ENCODE measurements around the gene NFIL3. TPM values are rescaled to one million over a fixed set of nuclear protein-coding genes. Genes with fewer than 3 reads are reported as not detected.

NFIL3 gene
- total and polyA plus RNA-seq, 2 of the 8 experiments (the other 6 are each of a cell fraction or from before 2014, with no cell fraction given), result 3.4 to 13.5 TPM

DNA sequence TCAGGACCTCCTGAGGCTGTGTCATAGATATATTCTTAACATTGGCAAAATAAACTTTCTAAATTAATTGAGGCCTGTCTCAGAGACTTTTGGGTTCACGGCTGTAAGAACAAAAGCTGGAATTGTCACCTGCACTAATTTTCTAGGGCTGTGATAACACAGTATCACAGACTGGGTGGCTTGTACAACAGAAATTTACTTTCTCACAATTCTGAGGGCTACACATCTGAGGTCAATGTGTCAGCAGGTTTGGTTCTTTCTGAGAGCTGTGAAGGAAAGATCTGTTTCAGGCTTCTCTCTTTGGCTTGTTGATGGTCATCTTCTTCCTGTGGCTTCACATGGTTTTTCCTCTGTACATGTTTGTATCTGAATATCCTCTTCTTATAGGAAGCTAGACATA is 29.2 kb upstream of the NFIL3 start:
- Histone ChIP-seq H3K14ac (ENCODE audit: insufficient read length) (no peak overlapping the region), H3K56ac (replicated peaks; ENCODE audit: insufficient read length, low read depth, low read length) (no peak overlapping the region), H4K91ac (replicated peaks; ENCODE audit: insufficient read length, low read length) (no peak overlapping the region), H3K4me2 (ENCODE audit: insufficient read depth in 1 of 2, low read depth in 2 of 2, low read length in 2 of 2) (no peak overlapping the region), H3K27ac (ENCODE audit: low read depth, low read length) (no peak overlapping the region), H2BK20ac (ENCODE audit: low read length) (no peak overlapping the region), H3K23ac (ENCODE audit: insufficient read length) (no peak overlapping the region), H3K9me3 (ENCODE audit: insufficient read depth in 2 of 2, low read depth in 1 of 2, low read length in 1 of 2) (no peaks in the 10 kb centered on the region), H2BK5ac (ENCODE audit: low read depth, low read length) (no peak overlapping the region), H3K9ac (replicated peaks in 1 of 4; ENCODE audit: extremely low read depth in 1 of 4, low read depth in 3 of 4, low read length in 3 of 4) (no peak overlapping the region), H3K36me3 (ENCODE audit: control insufficient read depth in 2 of 4, insufficient read depth in 4 of 4, low read length in 3 of 4) (no peaks in the 10 kb centered on the region), H4K20me1 (replicated peaks in 1 of 2; ENCODE audit: control insufficient read depth in 1 of 2, insufficient read depth in 2 of 2, low read length in 2 of 2) (no peaks in the 10 kb centered on the region), H3K18ac (ENCODE audit: extremely low read depth, low read length) (no peak overlapping the region), H2AFZ (ENCODE audit: low read length) (no peak overlapping the region), H3K23me2 (ENCODE audit: low read depth, low read length) (no peaks in the 10 kb centered on the region), H3K4me3 (ENCODE audit: extremely low read depth in 1 of 4, insufficient read depth in 2 of 4, low read depth in 3 of 4, low read length in 4 of 4) (no peak overlapping the region), H4K8ac (ENCODE audit: extremely low read depth, insufficient read depth, low read length) (no peak overlapping the region), H3K4ac (replicated peaks; ENCODE audit: insufficient read length, low read depth, low read length) (no peak overlapping the region), H3K79me1 (ENCODE audit: low read depth, low read length) (no peaks in the 10 kb centered on the region), H2AK5ac (ENCODE audit: low read depth, low read length) (no peak overlapping the region), H3K79me2 (ENCODE audit: control insufficient read depth in 1 of 2, insufficient read depth in 2 of 2, low read length in 2 of 2) (no peaks in the 10 kb centered on the region), H2BK15ac (ENCODE audit: low read length) (no peak overlapping the region), H3K4me1 (replicated peaks in 1 of 4; ENCODE audit: control insufficient read depth in 3 of 4, insufficient read depth in 4 of 4, low read length in 3 of 4) (no peaks in the 10 kb centered on the region), H4K5ac (ENCODE audit: insufficient read length, low read depth, low read length) (no peak overlapping the region), H3K27me3 (replicated peaks in 1 of 4; ENCODE audit: control insufficient read depth in 3 of 4, extremely low read depth in 1 of 4, insufficient read depth in 3 of 4, low read length in 3 of 4) (no peaks in the 10 kb centered on the region), H2BK12ac (ENCODE audit: low read depth, low read length) (no peak overlapping the region), H2BK120ac (replicated peaks; ENCODE audit: low read depth, low read length) (no peak overlapping the region)
- POLR2A ChIA-PET (ENCODE audit: partially characterized antibody), result no interaction called here
- CTCF ChIA-PET (ENCODE audit: partially characterized antibody), result no interaction called here
- WGBS, 2 experiments (ENCODE audit: extremely low coverage in 1 of 2, insufficient coverage in 1 of 2, insufficient read length in 1 of 2, insufficient replicate concordance in 2 of 2, low coverage in 1 of 2, low lambda C conversion rate in 2 of 2, missing lambda C conversion rate in 1 of 2), result 82% methylated on average over 1 of the region's 1 CpG; no CpG with 5 or more reads in 1 of the 2 experiments
- DNase-seq (ENCODE audit: low read depth in 1 of 2, low spot score in 2 of 2) (no peak), FAIRE-seq (no peak)
- no peak for TF ChIP-seq MAFK (IDR thresholded peaks at IDR 0.05; ENCODE audit: low read depth, low read length)
- TF ChIP-seq, protein P1, sequence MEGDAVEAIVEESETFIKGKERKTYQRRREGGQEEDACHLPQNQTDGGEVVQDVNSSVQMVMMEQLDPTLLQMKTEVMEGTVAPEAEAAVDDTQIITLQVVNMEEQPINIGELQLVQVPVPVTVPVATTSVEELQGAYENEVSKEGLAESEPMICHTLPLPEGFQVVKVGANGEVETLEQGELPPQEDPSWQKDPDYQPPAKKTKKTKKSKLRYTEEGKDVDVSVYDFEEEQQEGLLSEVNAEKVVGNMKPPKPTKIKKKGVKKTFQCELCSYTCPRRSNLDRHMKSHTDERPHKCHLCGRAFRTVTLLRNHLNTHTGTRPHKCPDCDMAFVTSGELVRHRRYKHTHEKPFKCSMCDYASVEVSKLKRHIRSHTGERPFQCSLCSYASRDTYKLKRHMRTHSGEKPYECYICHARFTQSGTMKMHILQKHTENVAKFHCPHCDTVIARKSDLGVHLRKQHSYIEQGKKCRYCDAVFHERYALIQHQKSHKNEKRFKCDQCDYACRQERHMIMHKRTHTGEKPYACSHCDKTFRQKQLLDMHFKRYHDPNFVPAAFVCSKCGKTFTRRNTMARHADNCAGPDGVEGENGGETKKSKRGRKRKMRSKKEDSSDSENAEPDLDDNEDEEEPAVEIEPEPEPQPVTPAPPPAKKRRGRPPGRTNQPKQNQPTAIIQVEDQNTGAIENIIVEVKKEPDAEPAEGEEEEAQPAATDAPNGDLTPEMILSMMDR (IDR thresholded peaks at IDR 0.05; ENCODE audit: control extremely low read depth in 1 of 3, insufficient read depth in 1 of 3, low read depth in 1 of 3, low read length in 3 of 3), result no peak
- no peak for TF ChIP-seq EP300 (IDR thresholded peaks at IDR 0.05; ENCODE audit: borderline replicate concordance in 1 of 2, low read depth in 2 of 2, low read length in 2 of 2)
- TF ChIP-seq CEBPB (IDR thresholded peaks at IDR 0.05; ENCODE audit: low read depth, low read length), result no peak
- no peak for TF ChIP-seq RNF2 (IDR thresholded peaks at IDR 0.05; ENCODE audit: borderline replicate concordance, low read depth, low read length, missing control alignments, poor library complexity, severe bottlenecking)

All from H1 (cell line).